Immature natural killer cell (primary cell): Measurements from ENCODE around the gene NPY1R. TPM values are rescaled to one million over a fixed set of nuclear protein-coding genes. Genes with fewer than 3 reads are reported as not detected.

Experiments used
- DNase-seq, 3 donors: peaks; one replicate each; pipeline ENCODE4 v3.0.0; 2022; ENCODE audit warnings: mixed read lengths in 1 of 3
- H3K27ac Mint-ChIP-seq, 6 donors: one replicate each; pipeline ENCODE4 v1.8.0; 2020; ENCODE audit warnings: mixed read lengths in 6 of 6, mild to moderate bottlenecking in 5 of 6, inconsistent platforms in 4 of 6, moderate library complexity in 3 of 6
- H3K27me3 Mint-ChIP-seq, 3 donors: one replicate each; pipeline ENCODE4 v1.8.0; 2020 to 2021; ENCODE audit warnings: low read depth in 3 of 3, mild to moderate bottlenecking in 3 of 3, mixed read lengths in 3 of 3, moderate library complexity in 3 of 3, inconsistent platforms in 1 of 3
- H3K36me3 Mint-ChIP-seq, 3 donors: one replicate each; pipeline ENCODE4 v1.8.0; 2020; ENCODE audit warnings: mixed read lengths in 3 of 3, inconsistent platforms in 2 of 3, mild to moderate bottlenecking in 2 of 3
- H3K4me1 Mint-ChIP-seq, 2 donors: one replicate each; pipeline ENCODE4 v1.8.0; 2020; ENCODE audit warnings: inconsistent platforms in 2 of 2, mild to moderate bottlenecking in 2 of 2, mixed read lengths in 2 of 2, moderate library complexity in 1 of 2
- H3K4me3 Mint-ChIP-seq, 5 donors: one replicate each; pipeline ENCODE4 v1.8.0; 2020; ENCODE audit warnings: mild to moderate bottlenecking in 5 of 5, mixed read lengths in 5 of 5, inconsistent platforms in 3 of 5, moderate library complexity in 3 of 5
- H3K9me3 Mint-ChIP-seq, 6 donors: one replicate each; pipeline ENCODE4 v1.8.0; 2020; ENCODE audit warnings: mild to moderate bottlenecking in 6 of 6, mixed read lengths in 6 of 6, inconsistent platforms in 4 of 6, moderate library complexity in 3 of 6
- polyA plus RNA-seq, 3 donors: library from polyadenylated mRNA; unstranded; fragments of 300-500 nt; fragmentation: Illumina TruSeq; gene quantifications; one replicate each; pipeline ENCODE4 v1.2.3, GENCODE V29; 2021

The NPY1R gene
- polyA plus RNA-seq, 3 donors from 2014 or later: not detected

DNA sequence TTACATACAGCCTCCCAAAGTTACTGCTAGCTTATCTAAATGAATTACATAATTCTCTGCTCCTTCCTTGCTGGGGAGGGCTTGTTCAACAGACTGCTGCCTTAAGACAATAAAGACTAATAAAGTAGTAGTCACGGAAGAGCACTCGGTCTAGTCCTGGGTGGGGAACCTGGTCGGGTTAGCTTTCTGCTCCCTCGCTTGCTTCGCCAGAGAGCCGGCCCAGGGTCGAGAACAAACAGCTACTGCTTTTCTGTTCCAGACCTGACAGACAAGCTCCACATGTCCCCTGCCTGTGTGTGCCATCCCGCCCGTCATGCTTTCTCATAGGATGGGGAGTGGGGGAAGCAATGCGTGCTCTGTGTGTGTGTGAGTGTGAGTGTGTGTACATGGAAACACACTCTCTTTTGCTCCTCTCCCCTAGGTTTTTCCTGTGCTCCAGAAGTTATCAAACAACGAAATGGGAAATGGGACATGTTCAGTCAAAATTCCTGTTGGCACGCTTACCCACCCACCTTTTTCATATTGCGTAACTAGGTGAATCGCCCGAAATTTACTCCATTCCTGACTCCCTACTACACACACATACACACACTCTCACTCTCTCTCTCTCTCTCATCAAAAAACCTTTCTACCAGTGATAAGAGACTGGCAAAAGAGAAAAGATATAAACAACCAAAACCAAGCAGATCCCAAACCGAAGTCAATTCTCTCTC is 1.3 kb downstream of the NPY1R start:
- H3K4me3 Mint-ChIP-seq: no peak overlapping the region
- peaks cover 9 to 16% (median 14%) of the 10 kb centered on the region in 3 donors for H3K27me3 Mint-ChIP-seq
- DNase-seq: no peak
- H3K9me3 Mint-ChIP-seq: peaks cover 0 to 11% (median 5%) of the 10 kb centered on the region in 6 donors
- H3K27ac Mint-ChIP-seq: no peak overlapping the region
- peaks cover 0 to 5% (median 0%) of the 10 kb centered on the region in 3 donors for H3K36me3 Mint-ChIP-seq
- H3K4me1 Mint-ChIP-seq: peaks cover 2 to 8% of the 10 kb centered on the region in 2 donors

DNA sequence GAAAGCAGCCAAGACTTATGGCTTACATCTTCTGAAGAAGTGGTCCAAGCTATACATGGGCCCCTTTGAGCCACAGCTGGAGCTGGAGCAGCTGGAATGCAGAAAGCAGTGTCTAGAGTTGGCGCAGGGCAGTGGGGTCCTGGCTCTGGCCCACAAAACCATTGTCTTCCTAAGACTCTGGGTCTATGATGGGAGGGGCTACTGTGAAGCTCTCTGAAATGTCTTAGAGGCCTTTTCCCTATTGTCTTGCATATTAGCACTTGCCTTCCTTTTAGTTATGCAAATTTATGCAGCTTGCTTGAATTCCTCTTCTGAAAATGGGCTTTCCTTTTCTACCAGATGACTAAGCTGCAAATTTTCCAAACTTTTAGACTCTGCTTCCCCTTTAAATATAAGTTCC is 15.3 kb downstream of the NPY1R start:
- no peaks in the 10 kb centered on the region for H3K4me1 Mint-ChIP-seq
- H3K36me3 Mint-ChIP-seq: no peaks in the 10 kb centered on the region
- peaks cover 0 to 4% (median 3%) of the 10 kb centered on the region in 3 donors for H3K27me3 Mint-ChIP-seq
- no peak overlapping the region for H3K27ac Mint-ChIP-seq
- H3K9me3 Mint-ChIP-seq: peaks cover 8 to 30% (median 17%) of the 10 kb centered on the region in 6 donors
- H3K4me3 Mint-ChIP-seq: no peak overlapping the region
- no peak for DNase-seq

DNA sequence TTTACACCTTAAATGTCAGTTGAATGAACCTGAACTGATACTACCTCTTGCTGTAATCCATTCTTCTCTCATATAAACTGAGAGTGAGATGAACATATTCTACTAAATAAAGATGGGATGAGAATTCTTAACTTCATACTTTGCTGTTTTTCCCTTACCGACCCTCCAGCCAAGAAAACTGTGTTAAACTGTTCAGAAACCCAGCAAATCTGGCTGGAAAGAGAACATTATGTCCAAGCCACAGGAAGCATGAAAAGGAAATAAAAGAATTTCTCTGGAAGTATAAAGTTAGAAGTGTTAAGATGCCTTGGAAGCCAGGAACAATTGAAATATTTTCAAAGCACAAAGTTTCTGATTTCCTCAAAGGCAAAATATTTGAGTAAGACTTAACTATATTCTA is 22.9 kb downstream of the NPY1R start:
- H3K4me1 Mint-ChIP-seq: no peaks in the 10 kb centered on the region
- no peaks in the 10 kb centered on the region for H3K36me3 Mint-ChIP-seq
- H3K4me3 Mint-ChIP-seq: no peak overlapping the region
- H3K9me3 Mint-ChIP-seq: peaks cover 0 to 3% (median 0%) of the 10 kb centered on the region in 6 donors
- H3K27me3 Mint-ChIP-seq: peaks cover 0 to 3% (median 3%) of the 10 kb centered on the region in 3 donors
- no peak for DNase-seq
- no peak overlapping the region for H3K27ac Mint-ChIP-seq

GRCh38 chr4:163303069-163303468 is 29.3 kb downstream of the NPY1R start:
- H3K4me3 Mint-ChIP-seq: no peak overlapping the region
- no peak overlapping the region for H3K27ac Mint-ChIP-seq
- peaks cover 0 to 2% (median 0%) of the 10 kb centered on the region in 3 donors for H3K27me3 Mint-ChIP-seq
- H3K36me3 Mint-ChIP-seq: no peaks in the 10 kb centered on the region
- no peaks in the 10 kb centered on the region for H3K9me3 Mint-ChIP-seq
- no peaks in the 10 kb centered on the region for H3K4me1 Mint-ChIP-seq
- no peak for DNase-seq

DNA sequence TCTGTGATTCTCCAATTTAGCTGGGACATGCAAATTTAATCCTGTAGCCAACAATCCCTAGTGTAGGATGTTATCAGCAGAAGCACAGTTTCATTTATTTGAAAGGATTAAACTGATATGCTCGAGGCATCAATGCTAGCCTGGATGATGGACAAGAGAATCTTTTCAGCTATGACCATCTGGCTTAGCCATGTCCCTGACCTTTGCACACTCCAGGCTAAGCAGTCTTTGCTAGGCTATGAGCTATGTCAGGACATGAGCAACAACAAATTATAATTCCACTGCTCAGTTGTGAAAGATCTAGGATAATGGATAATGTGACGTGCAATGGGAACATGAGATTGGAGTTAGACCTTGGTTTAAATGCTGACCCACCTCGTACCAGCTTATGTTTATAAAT is 32.0 kb downstream of the NPY1R start:
- Mint-ChIP-seq H3K4me3 (no peak overlapping the region), H3K4me1 (no peaks in the 10 kb centered on the region), H3K27ac (no peak overlapping the region), H3K36me3 (no peaks in the 10 kb centered on the region), H3K27me3 (no peaks in the 10 kb centered on the region), H3K9me3 (no peaks in the 10 kb centered on the region)
- DNase-seq: no peak

DNA sequence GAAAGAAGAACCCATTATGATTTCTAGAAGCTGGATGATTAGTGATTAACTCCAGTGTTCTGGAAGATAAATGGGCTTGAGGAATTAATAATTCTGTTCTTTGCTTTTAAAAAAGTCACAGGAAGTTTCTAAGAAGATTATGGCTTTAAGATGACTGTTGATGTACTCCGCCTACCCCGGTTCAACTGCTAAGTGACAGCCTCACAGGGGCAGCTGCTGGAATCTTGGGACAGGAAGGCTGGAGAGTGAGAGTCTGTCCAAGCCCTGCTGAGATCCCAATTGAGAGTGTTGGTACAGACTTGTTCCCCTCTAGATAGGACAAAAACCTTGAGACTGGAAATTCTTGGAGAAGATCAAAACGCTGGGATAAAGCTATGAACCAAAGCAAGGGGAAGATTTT is 37.3 kb downstream of the NPY1R start:
- no peak overlapping the region for H3K27ac Mint-ChIP-seq
- H3K27me3 Mint-ChIP-seq: peaks cover 0 to 3% (median 0%) of the 10 kb centered on the region in 3 donors
- H3K4me3 Mint-ChIP-seq: no peak overlapping the region
- no peak for DNase-seq
- no peaks in the 10 kb centered on the region for H3K4me1 Mint-ChIP-seq
- H3K36me3 Mint-ChIP-seq: no peaks in the 10 kb centered on the region
- peaks cover 0 to 5% (median 1%) of the 10 kb centered on the region in 6 donors for H3K9me3 Mint-ChIP-seq

DNA sequence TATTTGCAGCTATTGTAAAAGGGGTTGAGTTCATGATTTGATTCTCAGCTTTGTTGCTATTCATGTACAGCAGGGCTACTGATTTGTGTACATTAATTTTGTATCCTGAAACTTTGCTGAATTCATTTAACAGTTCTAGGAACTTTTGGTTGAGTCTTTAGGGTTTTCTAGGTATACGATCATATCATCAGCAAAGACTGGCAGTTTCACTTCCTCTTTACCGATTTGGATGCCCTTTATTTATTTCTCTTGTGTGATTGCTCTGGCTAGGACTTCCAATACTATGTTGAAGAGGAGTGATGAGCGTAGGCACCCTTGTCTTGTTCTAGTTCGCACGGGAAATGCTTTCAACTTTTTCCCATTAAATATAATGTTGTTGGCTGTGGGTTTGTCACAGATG is 48.1 kb downstream of the NPY1R start:
- H3K9me3 Mint-ChIP-seq: peaks cover 0 to 4% (median 1%) of the 10 kb centered on the region in 6 donors
- H3K4me3 Mint-ChIP-seq: no peak overlapping the region
- H3K36me3 Mint-ChIP-seq: no peaks in the 10 kb centered on the region
- H3K27ac Mint-ChIP-seq: no peak overlapping the region
- H3K27me3 Mint-ChIP-seq: no peaks in the 10 kb centered on the region
- DNase-seq: no peak
- no peaks in the 10 kb centered on the region for H3K4me1 Mint-ChIP-seq

DNA sequence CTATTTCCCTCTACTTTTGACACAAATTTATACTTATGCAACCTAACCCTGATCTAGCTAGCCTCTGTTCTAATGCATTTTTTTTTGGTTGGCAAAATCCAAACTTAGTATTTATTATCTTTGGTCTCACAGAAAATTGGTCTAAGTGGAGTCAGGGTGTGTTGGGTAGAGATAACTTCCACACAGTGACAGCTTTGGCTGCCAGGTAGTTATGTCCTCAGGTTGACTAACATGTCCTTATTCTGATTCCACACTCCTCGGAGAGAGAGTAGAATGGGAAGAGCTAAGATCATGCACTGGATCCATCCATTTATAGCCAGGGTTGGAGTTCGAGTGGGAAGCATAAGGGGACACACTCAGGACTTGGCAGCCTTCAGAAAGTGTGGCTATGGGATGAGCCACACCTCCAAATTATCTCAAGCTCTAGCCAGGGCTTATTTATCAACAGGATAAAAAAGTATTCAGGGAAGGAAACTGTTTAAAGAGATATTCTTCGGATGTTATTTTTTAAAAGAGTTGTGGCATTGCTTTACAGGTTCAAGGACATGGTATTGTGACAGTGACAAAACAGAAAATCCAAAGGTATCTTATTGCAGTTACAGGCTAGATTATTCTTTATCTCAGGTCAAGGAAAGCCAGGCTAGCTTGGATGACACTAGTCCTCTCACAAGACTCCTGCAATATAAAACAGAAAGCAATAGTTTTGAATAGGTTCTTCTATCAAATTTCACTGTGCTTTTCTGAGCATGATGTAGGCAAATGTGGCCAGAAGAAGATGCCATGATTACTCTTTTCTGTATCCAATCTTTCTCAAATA is 51.5 kb downstream of the NPY1R start:
- H3K27ac Mint-ChIP-seq: no peak overlapping the region
- DNase-seq: no peak
- no peak overlapping the region for H3K4me3 Mint-ChIP-seq
- no peaks in the 10 kb centered on the region for H3K4me1 Mint-ChIP-seq
- H3K9me3 Mint-ChIP-seq: peaks cover 0 to 3% (median 0%) of the 10 kb centered on the region in 6 donors
- H3K27me3 Mint-ChIP-seq: peaks cover 0 to 2% (median 0%) of the 10 kb centered on the region in 3 donors
- H3K36me3 Mint-ChIP-seq: no peaks in the 10 kb centered on the region

GRCh38 chr4:163279713-163280112 is 52.7 kb downstream of the NPY1R start:
- peaks cover 0 to 3% (median under 1%) of the 10 kb centered on the region in 6 donors for H3K9me3 Mint-ChIP-seq
- H3K36me3 Mint-ChIP-seq: no peaks in the 10 kb centered on the region
- H3K4me1 Mint-ChIP-seq: no peaks in the 10 kb centered on the region
- peaks cover 0 to 2% (median 0%) of the 10 kb centered on the region in 3 donors for H3K27me3 Mint-ChIP-seq
- no peak for DNase-seq
- no peak overlapping the region for H3K4me3 Mint-ChIP-seq
- no peak overlapping the region for H3K27ac Mint-ChIP-seq

GRCh38 chr4:163274861-163275260 is 57.5 kb downstream of the NPY1R start:
- no peak overlapping the region for H3K4me3 Mint-ChIP-seq
- no peak overlapping the region for H3K27ac Mint-ChIP-seq
- peaks cover 0 to 3% (median under 1%) of the 10 kb centered on the region in 6 donors for H3K9me3 Mint-ChIP-seq
- H3K27me3 Mint-ChIP-seq: peaks cover 0 to 4% (median 4%) of the 10 kb centered on the region in 3 donors
- DNase-seq: no peak
- H3K4me1 Mint-ChIP-seq: no peaks in the 10 kb centered on the region
- H3K36me3 Mint-ChIP-seq: no peaks in the 10 kb centered on the region

Other genes starting within 250 kb of the NPY1R start
- 1 to 10 TPM; 1.0 to 2.6 (median 2.1) TPM for gene NAF1, start 165.7 kb downstream of the NPY1R start, polyA plus RNA-seq
- not detected for gene NPY5R, start 11.3 kb upstream of the NPY1R start, polyA plus RNA-seq
- not detected for gene TKTL2, start 141.2 kb upstream of the NPY1R start, polyA plus RNA-seq
- 10 to 100 TPM in 2 of 3 donors, 1 to 10 TPM in 1; 8.7 to 12.8 (median 10.8) TPM for gene TMA16, start 162.1 kb upstream of the NPY1R start, polyA plus RNA-seq